IMR-90 (cell line): ENCODE data around the gene RAB30. TPM values are rescaled to one million over a fixed set of nuclear protein-coding genes. Genes with fewer than 3 reads are reported as not detected.

Experiments
- ATAC-seq: fragments of 200-7000 bp; cut with Tn5 transposase; 2 replicates; pipeline ENCODE4 v1.9.1; 2020; ENCODE audit warnings: low read depth, mild to moderate bottlenecking, moderate library complexity
- BruUV-seq: library from RNA; stranded (reverse); fragments of 400-500 nt; replicated peaks from 2 replicates; lab custom pipeline; 2021; lab: Mats Ljungman, UMichigan
- CTCF ChIA-PET: fragments of 300-600 bp; formaldehyde crosslinking; extraction: SDS; loops from one replicate; lab custom pipeline; 2021; ENCODE audit warnings: antibody characterized with exemption; lab: Yijun Ruan, JAX
- POLR2A ChIA-PET: fragments of 300-600 bp; sonication (Branson Sonifier 250); formaldehyde crosslinking; loops from one replicate; lab custom pipeline; 2022; ENCODE audit warnings: antibody characterized with exemption; ENCODE audit not compliant: unreplicated experiment; lab: Charles Lee
- DNase-seq: peaks from one replicate; pipeline ENCODE4 v3.0.0; 2013
- H2AFZ ChIP-seq: replicated peaks from 2 replicates; pipeline ENCODE3; 2013; ENCODE audit warnings: low read length, mild to moderate bottlenecking; ENCODE audit not compliant: poor library complexity
- H2AK5ac ChIP-seq: 2 replicates; pipeline ENCODE4 v1.6.1; 2013; ENCODE audit warnings: low read depth, low read length, inconsistent platforms
- H2AK9ac ChIP-seq: replicated peaks from 2 replicates; pipeline ENCODE3; 2013; ENCODE audit warnings: mild to moderate bottlenecking, low read depth, low read length, moderate library complexity; ENCODE audit not compliant: poor library complexity
- H2BK120ac ChIP-seq: 2 replicates; pipeline ENCODE4 v1.6.1; 2013; ENCODE audit warnings: low read depth, low read length, inconsistent platforms
- H2BK15ac ChIP-seq: 3 replicates; pipeline ENCODE4 v1.6.1; 2013; ENCODE audit warnings: low read depth, low read length, inconsistent platforms
- H2BK20ac ChIP-seq: 2 replicates; pipeline ENCODE4 v1.6.1; 2013; ENCODE audit warnings: low read depth, mild to moderate bottlenecking, inconsistent platforms, low read length, moderate library complexity
- H2BK5ac ChIP-seq: 2 replicates; pipeline ENCODE4 v1.6.1; 2013; ENCODE audit warnings: mild to moderate bottlenecking, low read depth, low read length, inconsistent platforms; ENCODE audit not compliant: poor library complexity, severe bottlenecking
- H3K14ac ChIP-seq: replicated peaks from 2 replicates; pipeline ENCODE4 v1.6.1; 2013; ENCODE audit warnings: low read depth, low read length, inconsistent platforms
- H3K18ac ChIP-seq: 2 replicates; pipeline ENCODE4 v1.6.1; 2013; ENCODE audit warnings: low read depth, low read length, control low read depth
- H3K23ac ChIP-seq: 2 replicates; pipeline ENCODE4 v1.6.1; 2013; ENCODE audit warnings: low read depth, low read length, inconsistent platforms
- H3K27ac ChIP-seq: 2 replicates; pipeline ENCODE4 v1.5.1; 2013; ENCODE audit warnings: mild to moderate bottlenecking, control low read depth, low read length; ENCODE audit not compliant: insufficient read depth
- H3K27me3 ChIP-seq: 2 replicates; pipeline ENCODE4 v1.6.1; 2013; ENCODE audit warnings: low read length; ENCODE audit not compliant: control insufficient read depth, insufficient read depth
- H3K36me3 ChIP-seq: 2 replicates; pipeline ENCODE4 v1.6.1; 2013; ENCODE audit warnings: low read length, mixed read lengths; ENCODE audit not compliant: control insufficient read depth, insufficient read depth
- H3K4ac ChIP-seq: 2 replicates; pipeline ENCODE4 v1.6.1; 2013; ENCODE audit warnings: low read depth, low read length, inconsistent platforms
- H3K4me1 ChIP-seq: 2 replicates; pipeline ENCODE4 v1.6.1; 2013; ENCODE audit warnings: low read length, mixed read lengths; ENCODE audit not compliant: control insufficient read depth, insufficient read depth
- H3K4me2 ChIP-seq: 2 replicates; pipeline ENCODE4 v1.6.1; 2013; ENCODE audit warnings: low read depth, mild to moderate bottlenecking, control low read depth, low read length, moderate library complexity
- H3K4me3 ChIP-seq: 2 replicates; pipeline ENCODE4 v1.5.1; 2013; ENCODE audit warnings: low read depth, mild to moderate bottlenecking, control low read depth, low read length, moderate library complexity; ENCODE audit not compliant: insufficient read depth
- H3K56ac ChIP-seq: 2 replicates; pipeline ENCODE4 v1.6.1; 2013; ENCODE audit warnings: low read length, inconsistent platforms; ENCODE audit not compliant: insufficient read depth; ENCODE audit errors: extremely low read depth
- H3K79me1 ChIP-seq, 2 experiments: 2 replicates each; pipeline ENCODE4 v1.6.1; 2013; ENCODE audit warnings: low read length in 2 of 2, inconsistent platforms in 1 of 2, low read depth in 1 of 2
- H3K9ac ChIP-seq: 2 replicates; pipeline ENCODE4 v1.6.1; 2013; ENCODE audit warnings: low read depth, low read length, control low read depth
- H3K9me1 ChIP-seq: 2 replicates; pipeline ENCODE4 v1.6.1; 2013; ENCODE audit warnings: low read length, inconsistent platforms; ENCODE audit not compliant: insufficient read depth
- H3K9me3 ChIP-seq: 2 replicates; pipeline ENCODE4 v1.6.1; 2013; ENCODE audit warnings: low read length; ENCODE audit not compliant: control insufficient read depth, insufficient read depth
- H4K20me1 ChIP-seq: 2 replicates; pipeline ENCODE4 v1.6.1; 2013; ENCODE audit warnings: low read length, inconsistent platforms; ENCODE audit not compliant: insufficient read depth
- H4K5ac ChIP-seq: 2 replicates; pipeline ENCODE4 v1.6.1; 2013; ENCODE audit warnings: mild to moderate bottlenecking, low read depth, low read length, control low read depth
- H4K8ac ChIP-seq, 2 experiments: 2 replicates each; pipeline ENCODE4 v1.6.1; 2013; ENCODE audit warnings: low read depth in 2 of 2, low read length in 2 of 2, control low read depth in 1 of 2, inconsistent platforms in 1 of 2
- H4K91ac ChIP-seq: 2 replicates; pipeline ENCODE4 v1.6.1; 2013; ENCODE audit warnings: low read depth, low read length, inconsistent platforms; ENCODE audit not compliant: insufficient read depth
- CEBPB ChIP-seq: IDR thresholded peaks from 2 replicates; pipeline ENCODE4 v1.6.1; 2012; ENCODE audit warnings: low read depth, low read length, improper control_type of control experiment
- CHD1 ChIP-seq: IDR thresholded peaks from 2 replicates; pipeline ENCODE4 v1.6.1; 2012; ENCODE audit warnings: low read depth, low read length, improper control_type of control experiment
- FOS ChIP-seq: fragments of 150-350 bp; IDR thresholded peaks from 2 replicates; pipeline ENCODE4 v1.6.1; 2016; ENCODE audit warnings: low read depth, low read length
- MAFK ChIP-seq: IDR thresholded peaks from 2 replicates; pipeline ENCODE4 v1.6.1; 2012; ENCODE audit warnings: low read depth, low read length, improper control_type of control experiment
- MAZ ChIP-seq: IDR thresholded peaks from 2 replicates; pipeline ENCODE4 v1.6.1; 2012; ENCODE audit warnings: low read depth, mild to moderate bottlenecking, low read length, improper control_type of control experiment, moderate library complexity, borderline replicate concordance
- MXI1 ChIP-seq: IDR thresholded peaks from 2 replicates; pipeline ENCODE4 v1.6.1; 2012; ENCODE audit warnings: low read depth, mild to moderate bottlenecking, low read length, moderate library complexity, borderline replicate concordance
- NFE2L2 ChIP-seq: fragments of 150-350 bp; IDR thresholded peaks from 2 replicates; pipeline ENCODE4 v1.6.1; 2016; ENCODE audit warnings: low read depth, mild to moderate bottlenecking, low read length
- RAD21 ChIP-seq: IDR thresholded peaks from 2 replicates; pipeline ENCODE4 v1.6.1; 2012; ENCODE audit warnings: low read length, improper control_type of control experiment
- RCOR1 ChIP-seq: IDR thresholded peaks from 2 replicates; pipeline ENCODE4 v1.6.1; 2012; ENCODE audit warnings: mild to moderate bottlenecking, low read length, improper control_type of control experiment; ENCODE audit not compliant: insufficient replicate concordance
- SMC3 ChIP-seq: fragments of 150-350 bp; IDR thresholded peaks from 2 replicates; pipeline ENCODE4 v1.6.1; 2016; ENCODE audit warnings: low read depth, mild to moderate bottlenecking, antibody characterized with exemption, low read length, moderate library complexity
- WGBS, 2 experiments: methylation state at CpG; one replicate each; pipeline versions ENCODE4 v1.1.5 to v1.1.7; 2013; ENCODE audit warnings: missing lambda C conversion rate in 2 of 2; ENCODE audit not compliant: insufficient read length in 1 of 2; ENCODE audit errors: extremely low coverage in 2 of 2; 5-methylcytosine and 5-hydroxymethylcytosine counted together
- dilution Hi-C: fragments of 300-500 bp; cut with HindIII; formaldehyde crosslinking; loops from one replicate; pipeline ENCODE4 v1.14.3; 2018; ENCODE audit warnings: low sequenced_read_pairs; ENCODE audit not compliant: unreplicated experiment
- in situ Hi-C: fragments of 300-500 bp; cut with MboI; formaldehyde crosslinking; loops from 3 replicates; pipeline ENCODE4 v1.14.3; 2019; ENCODE audit warnings: low sequenced_read_pairs, inconsistent platforms, mixed read lengths
- intact Hi-C: fragments of 100-400 bp; cut with micrococcal nuclease; formaldehyde crosslinking; loops from 2 replicates; pipeline ENCODE4 v1.10.0; 2022
- polyA plus RNA-seq, 3 experiments: library from polyadenylated mRNA; depleted of rRNA; stranded (reverse); fragments of >200 nt; gene quantifications; 2 replicates each; pipeline ENCODE4 v1.2.3, GENCODE V29; 2012; ENCODE audit warnings: low replicate concordance in 1 of 3
- total RNA-seq: library from RNA; depleted of rRNA; stranded (reverse); fragments of >200 nt; gene quantifications from 2 replicates; pipeline ENCODE4 v1.2.3, GENCODE V29; 2012
- TF ChIP-seq, protein P1 (sequence below): conservative IDR thresholded peaks from 2 replicates; pipeline ENCODE4 v1.5.1; 2012; ENCODE audit warnings: mild to moderate bottlenecking, low read depth, low read length, improper control_type of control experiment

The RAB30 gene
- total and polyA plus RNA-seq, 2 of the 4 experiments (the other 2 are of a cell fraction) = 7.2 to 25.6 TPM

DNA sequence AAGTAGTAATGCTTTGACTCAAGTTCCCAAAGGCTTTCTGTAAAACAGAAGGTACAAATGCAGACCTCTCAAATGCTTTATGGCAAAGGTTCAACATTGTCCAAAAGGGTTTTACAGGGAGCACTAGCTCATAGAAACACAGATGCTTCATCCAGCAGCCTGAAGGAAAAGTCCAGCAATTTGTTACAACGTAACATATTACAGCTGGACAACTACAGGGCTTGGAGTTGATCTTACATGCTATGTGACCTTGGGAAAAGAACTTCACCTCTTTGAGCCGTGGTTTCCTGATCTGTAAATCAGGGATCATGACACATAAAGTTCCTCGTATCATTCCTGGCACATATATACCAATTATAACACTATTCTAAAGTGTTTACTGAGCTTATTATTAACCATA lies 85.3 kb downstream of the RAB30 start:
- no peak overlapping the region for H2AFZ ChIP-seq
- POLR2A ChIA-PET = no interaction called here
- dilution Hi-C loops = no loop called here

More for the DNA sequence above, 85.3 kb downstream of the RAB30 start:
- in situ Hi-C loops = no loop called here
- no peaks in the 10 kb centered on the region for H4K20me1 ChIP-seq
- H3K14ac ChIP-seq = no peak overlapping the region
- no peak overlapping the region for H3K4me2 ChIP-seq
- no peak overlapping the region for H2BK5ac ChIP-seq
- no peaks in the 10 kb centered on the region for H3K9me3 ChIP-seq
- no peak overlapping the region for H3K27ac ChIP-seq
- no peak overlapping the region for H2AK5ac ChIP-seq
- no peaks in the 10 kb centered on the region for H3K4me1 ChIP-seq
- peaks cover 2% of the 10 kb centered on the region for H3K9me1 ChIP-seq
- no peak overlapping the region for H2BK15ac ChIP-seq
- DNase-seq (no peak), ATAC-seq (no peak)
- peaks cover 20% of the 10 kb centered on the region for H3K36me3 ChIP-seq
- no peak overlapping the region for H2BK120ac ChIP-seq
- no peak overlapping the region for H3K23ac ChIP-seq
- H4K91ac ChIP-seq = no peak overlapping the region
- no peak overlapping the region for H3K18ac ChIP-seq
- H2AK9ac ChIP-seq = no peak overlapping the region
- no peak overlapping the region for H3K4ac ChIP-seq
- no peak overlapping the region for H4K5ac ChIP-seq
- H3K27me3 ChIP-seq = no peaks in the 10 kb centered on the region
- CTCF ChIA-PET = interaction anchor here (1.2 to 1.7 kb wide), 2 partner anchors 11 to 263 kb away, joined by 3 to 4 read pairs; no protein-coding TSS in a partner anchor
- no peak overlapping the region for H3K56ac ChIP-seq
- no peak overlapping the region for H3K4me3 ChIP-seq
- H3K9ac ChIP-seq = no peak overlapping the region
- BruUV-seq = no TSS peak
- H2BK20ac ChIP-seq = no peak overlapping the region
- no peak overlapping the region for H4K8ac ChIP-seq
- 0 out of 4 replicates have a peak, but pooled peaks cover 0 to 3% of the 10 kb centered on the region in 2 experiments for H3K79me1 ChIP-seq
- WGBS, 2 experiments = no CpG with 5 or more reads among the region's 3 CpGs
- TF ChIP-seq FOS = no peak
- TF ChIP-seq, protein P1, sequence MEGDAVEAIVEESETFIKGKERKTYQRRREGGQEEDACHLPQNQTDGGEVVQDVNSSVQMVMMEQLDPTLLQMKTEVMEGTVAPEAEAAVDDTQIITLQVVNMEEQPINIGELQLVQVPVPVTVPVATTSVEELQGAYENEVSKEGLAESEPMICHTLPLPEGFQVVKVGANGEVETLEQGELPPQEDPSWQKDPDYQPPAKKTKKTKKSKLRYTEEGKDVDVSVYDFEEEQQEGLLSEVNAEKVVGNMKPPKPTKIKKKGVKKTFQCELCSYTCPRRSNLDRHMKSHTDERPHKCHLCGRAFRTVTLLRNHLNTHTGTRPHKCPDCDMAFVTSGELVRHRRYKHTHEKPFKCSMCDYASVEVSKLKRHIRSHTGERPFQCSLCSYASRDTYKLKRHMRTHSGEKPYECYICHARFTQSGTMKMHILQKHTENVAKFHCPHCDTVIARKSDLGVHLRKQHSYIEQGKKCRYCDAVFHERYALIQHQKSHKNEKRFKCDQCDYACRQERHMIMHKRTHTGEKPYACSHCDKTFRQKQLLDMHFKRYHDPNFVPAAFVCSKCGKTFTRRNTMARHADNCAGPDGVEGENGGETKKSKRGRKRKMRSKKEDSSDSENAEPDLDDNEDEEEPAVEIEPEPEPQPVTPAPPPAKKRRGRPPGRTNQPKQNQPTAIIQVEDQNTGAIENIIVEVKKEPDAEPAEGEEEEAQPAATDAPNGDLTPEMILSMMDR = no peak
- TF ChIP-seq MAZ = no peak
- TF ChIP-seq MXI1 = no peak
- TF ChIP-seq MAFK = no peak
- TF ChIP-seq SMC3 = no peak
- TF ChIP-seq CEBPB = no peak
- TF ChIP-seq NFE2L2 = no peak
- TF ChIP-seq RAD21 = no peak
- no peak for TF ChIP-seq RCOR1
- TF ChIP-seq CHD1 = no peak
- intact Hi-C loops = no loop called here
